Omental fat pad (tissue), 4 donors: Measurements from ENCODE around the gene NTRK3. TPM values are rescaled to one million over a fixed set of nuclear protein-coding genes. Genes with fewer than 3 reads are reported as not detected.

ENCODE experiments used
- ATAC-seq: fragments of 150-250 bp; one replicate; pipeline ENCODE4 v1.9.1; 2016; ENCODE audit warnings: mild to moderate bottlenecking, moderate library complexity; ENCODE audit not compliant: low FRiP score
- DNase-seq: peaks from one replicate; pipeline ENCODE4 v3.0.0-alpha.2; 2019; ENCODE audit warnings: low spot score
- total RNA-seq, 4 donors: library from RNA; depleted of rRNA; stranded (reverse); fragments of >200 nt; gene quantifications; one replicate each; pipeline ENCODE4 v1.1.0, GENCODE V29; 2016
- TF ChIP-seq, protein P1 (sequence below), 3 donors: fragments of 450-650 bp; IDR thresholded peaks; one replicate each; pipeline ENCODE4 v1.5.1; 2016 to 2017; ENCODE audit warnings: antibody characterized with exemption in 3 of 3, mild to moderate bottlenecking in 3 of 3, moderate library complexity in 2 of 3

Gene NTRK3
- total RNA-seq, 4 donors from 2014 or later, result 0.75 to 5.2 (median 3.6) TPM

DNA sequence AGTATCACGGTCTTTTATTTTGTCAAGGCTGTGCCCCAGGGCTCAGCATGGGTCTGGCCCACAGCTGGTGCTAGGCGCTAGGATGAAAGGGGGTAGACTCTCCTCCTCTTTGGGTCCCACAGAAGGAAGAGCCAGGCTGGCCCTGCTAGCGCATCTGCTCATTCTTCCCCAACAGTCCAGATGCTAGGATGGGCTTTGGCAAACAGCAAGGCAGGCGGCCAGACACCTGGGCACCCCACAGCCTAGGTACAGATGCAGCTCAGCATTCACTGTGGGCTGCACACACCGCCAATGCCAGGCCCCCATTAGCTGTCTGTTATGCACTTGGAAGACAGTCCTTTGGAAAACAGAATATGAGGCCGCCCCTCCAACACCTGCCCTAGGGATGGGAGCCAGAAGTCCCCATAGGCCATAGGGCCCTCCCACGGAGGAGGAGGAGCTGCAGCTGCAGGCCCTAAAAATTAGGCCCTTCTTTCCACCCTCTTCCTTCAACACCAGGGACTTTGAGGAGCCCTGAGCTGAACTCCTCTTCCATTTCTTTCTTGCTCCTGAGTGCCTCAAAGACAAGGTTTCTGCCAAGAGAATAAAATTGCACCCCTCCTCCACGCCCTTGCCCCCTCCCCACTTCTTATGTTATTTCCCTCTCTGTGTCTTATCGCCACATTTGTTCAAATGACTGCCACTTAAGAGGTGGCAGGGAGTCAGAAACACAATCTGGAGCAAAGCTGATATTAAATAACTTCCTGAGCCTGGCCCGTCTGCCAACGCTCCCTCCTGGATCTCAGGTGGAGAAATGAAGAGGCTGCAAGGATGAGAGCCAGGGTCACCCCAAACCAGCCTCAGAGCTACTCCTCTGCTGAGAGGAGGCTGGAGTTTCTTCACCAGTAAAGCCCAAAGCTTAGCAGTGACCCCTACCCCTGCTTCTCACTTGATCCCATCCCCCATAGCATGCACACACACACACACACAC, 13.7 kb downstream of the NTRK3 start:
- DNase-seq (no peak), ATAC-seq (no peak)
- TF ChIP-seq, protein P1, sequence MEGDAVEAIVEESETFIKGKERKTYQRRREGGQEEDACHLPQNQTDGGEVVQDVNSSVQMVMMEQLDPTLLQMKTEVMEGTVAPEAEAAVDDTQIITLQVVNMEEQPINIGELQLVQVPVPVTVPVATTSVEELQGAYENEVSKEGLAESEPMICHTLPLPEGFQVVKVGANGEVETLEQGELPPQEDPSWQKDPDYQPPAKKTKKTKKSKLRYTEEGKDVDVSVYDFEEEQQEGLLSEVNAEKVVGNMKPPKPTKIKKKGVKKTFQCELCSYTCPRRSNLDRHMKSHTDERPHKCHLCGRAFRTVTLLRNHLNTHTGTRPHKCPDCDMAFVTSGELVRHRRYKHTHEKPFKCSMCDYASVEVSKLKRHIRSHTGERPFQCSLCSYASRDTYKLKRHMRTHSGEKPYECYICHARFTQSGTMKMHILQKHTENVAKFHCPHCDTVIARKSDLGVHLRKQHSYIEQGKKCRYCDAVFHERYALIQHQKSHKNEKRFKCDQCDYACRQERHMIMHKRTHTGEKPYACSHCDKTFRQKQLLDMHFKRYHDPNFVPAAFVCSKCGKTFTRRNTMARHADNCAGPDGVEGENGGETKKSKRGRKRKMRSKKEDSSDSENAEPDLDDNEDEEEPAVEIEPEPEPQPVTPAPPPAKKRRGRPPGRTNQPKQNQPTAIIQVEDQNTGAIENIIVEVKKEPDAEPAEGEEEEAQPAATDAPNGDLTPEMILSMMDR (IDR thresholded peaks at IDR 0.05), result no peak

DNA sequence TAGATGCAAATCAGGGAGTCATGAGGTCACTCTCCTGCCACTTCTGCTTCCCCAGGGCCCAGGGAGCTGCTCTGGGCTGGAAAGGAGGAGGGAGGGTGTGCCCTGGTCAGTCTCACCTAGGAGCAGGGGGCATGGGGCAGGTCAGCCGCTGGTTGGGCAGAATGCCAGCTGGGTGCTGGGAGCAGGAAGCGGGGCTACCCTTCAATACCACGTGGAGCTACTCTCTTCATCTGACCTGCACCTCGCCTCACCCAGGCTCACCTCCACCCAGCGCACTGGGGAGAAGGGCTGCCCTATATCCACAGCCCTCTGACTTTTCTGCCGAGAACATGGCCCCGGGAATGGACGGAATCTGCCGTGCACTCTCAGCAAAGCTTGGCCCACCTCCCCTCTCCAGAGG, 15.1 kb downstream of the NTRK3 start:
- TF ChIP-seq, protein P1 (IDR thresholded peaks at IDR 0.05), result no peak
- DNase-seq (no peak), ATAC-seq (no peak)

DNA sequence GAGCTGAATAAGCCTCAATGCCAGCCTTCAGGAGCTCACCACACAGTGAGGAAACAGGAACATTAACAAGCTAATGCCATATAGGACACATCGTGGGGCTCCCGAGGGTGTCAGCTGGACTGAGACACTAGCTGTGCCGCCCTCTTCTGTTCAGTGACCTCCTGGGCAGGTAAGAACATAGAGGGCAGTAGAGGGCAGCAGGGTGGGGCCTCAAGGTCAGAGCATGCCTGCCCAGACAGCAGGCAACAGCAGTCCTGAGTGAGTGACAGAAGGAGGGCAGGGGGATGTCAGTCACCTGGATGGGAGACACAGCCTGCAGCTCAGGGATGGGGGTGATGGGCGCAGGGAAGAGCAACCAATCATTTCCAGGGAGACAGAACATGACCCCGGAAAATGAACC, 15.5 kb downstream of the NTRK3 start:
- TF ChIP-seq, protein P1 (IDR thresholded peaks at IDR 0.05), result no peak
- ATAC-seq, result no peak
- no peak for DNase-seq

DNA sequence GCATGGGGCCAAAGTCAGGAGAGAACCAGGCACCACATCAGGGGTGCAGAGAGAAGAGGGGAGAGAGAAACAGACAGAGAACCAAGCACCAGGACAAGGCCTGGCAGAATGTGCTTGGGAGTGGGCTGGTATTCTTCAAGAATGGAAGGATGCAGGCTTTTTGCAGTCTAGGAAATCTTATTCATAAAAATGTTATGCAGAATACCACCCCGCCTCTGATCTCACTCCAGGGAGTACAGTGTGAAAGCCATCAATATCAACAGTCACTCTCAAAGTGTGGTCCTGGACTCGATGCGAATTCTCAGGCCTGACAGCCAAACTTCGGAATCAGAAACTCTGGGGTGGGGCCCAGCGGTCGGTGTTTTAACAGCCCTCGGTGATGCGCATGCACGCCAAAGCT, 16.9 kb downstream of the NTRK3 start:
- TF ChIP-seq, protein P1 (IDR thresholded peaks at IDR 0.05), result no peak
- no peak for DNase-seq

DNA sequence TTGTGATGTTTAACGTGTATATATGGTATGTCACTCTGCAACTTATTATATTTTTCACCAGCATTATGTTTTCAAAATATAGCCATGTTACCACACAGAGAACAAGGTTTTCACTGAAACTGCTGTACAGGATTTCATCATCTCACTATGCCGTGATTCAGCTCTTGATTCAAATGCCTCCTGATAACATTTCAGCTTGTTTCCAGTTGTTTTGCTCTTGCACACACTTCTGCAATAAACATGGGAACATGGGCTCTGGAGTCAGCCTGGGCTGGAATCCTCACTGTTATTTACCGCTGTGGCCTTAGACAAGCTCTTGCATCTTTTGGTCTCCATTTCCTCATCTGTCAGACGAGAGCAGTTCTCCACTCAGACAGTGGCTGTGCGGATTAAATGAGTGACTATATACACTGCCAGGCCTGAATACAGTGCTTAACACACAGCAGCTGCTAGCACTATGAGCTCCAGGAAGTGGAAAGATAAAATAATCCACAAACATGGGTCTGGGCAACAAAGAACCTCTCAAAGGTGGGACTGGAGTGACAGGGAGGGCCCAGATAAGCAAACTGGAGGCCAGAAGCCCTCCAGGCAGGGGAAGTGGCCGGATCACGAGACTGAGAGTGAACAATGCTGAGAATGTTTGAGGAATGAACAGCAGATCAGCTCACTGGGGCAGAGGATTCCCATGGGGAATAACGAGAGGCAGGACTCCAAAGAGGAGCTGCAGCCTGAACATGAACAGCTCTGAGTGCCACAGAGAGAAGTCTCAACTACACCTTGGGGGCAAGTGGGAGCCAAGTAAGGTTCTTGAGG, 17.7 kb downstream of the NTRK3 start:
- TF ChIP-seq, protein P1 (IDR thresholded peaks at IDR 0.05), result no peak
- ATAC-seq (peak; percentile 92), DNase-seq (no peak)

More for the DNA sequence above, 16.9 kb downstream of the NTRK3 start:
- no peak for ATAC-seq

DNA sequence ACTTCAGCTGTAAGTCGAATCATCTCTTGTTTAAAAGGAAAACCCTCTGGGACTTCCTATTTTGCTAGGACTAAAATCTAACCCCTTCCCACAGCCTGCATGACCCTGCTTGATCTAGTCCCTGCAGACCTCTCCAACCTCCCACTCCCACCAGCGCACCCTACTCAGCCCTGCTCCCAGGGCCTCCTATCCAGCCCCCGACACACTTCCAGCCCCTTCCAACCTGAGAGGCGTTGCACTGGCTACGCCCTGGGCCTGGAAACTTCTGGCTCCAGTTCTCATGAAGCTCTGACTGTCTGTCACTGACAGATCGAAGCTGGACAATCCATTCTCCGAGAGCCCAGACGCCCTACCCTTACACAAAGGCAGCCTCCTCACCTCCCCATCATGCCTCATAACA, 21.8 kb downstream of the NTRK3 start:
- DNase-seq (no peak), ATAC-seq (no peak)
- TF ChIP-seq, protein P1 (IDR thresholded peaks at IDR 0.05), result no peak
